Stimulated activated CD4-positive, alpha-beta T cell treated with anti-CD3 and anti-CD28 coated beads, Interleukin-15, amount 100 ng/mL, for 24 hours (primary cell): ENCODE measurements around the gene TPTE.
A peak's percentile ranks its signal among the peaks of the same experiment; 100 is the strongest.
"Not testable (repeated sequence)": the region's sequence is repeated elsewhere in the genome, so short reads cannot be mapped to it uniquely, and the experiment has no call there.

Source experiments
- DNase-seq: peaks from one replicate; pipeline ENCODE4 v3.0.0-alpha.2; 2020

TPTE gene

DNA sequence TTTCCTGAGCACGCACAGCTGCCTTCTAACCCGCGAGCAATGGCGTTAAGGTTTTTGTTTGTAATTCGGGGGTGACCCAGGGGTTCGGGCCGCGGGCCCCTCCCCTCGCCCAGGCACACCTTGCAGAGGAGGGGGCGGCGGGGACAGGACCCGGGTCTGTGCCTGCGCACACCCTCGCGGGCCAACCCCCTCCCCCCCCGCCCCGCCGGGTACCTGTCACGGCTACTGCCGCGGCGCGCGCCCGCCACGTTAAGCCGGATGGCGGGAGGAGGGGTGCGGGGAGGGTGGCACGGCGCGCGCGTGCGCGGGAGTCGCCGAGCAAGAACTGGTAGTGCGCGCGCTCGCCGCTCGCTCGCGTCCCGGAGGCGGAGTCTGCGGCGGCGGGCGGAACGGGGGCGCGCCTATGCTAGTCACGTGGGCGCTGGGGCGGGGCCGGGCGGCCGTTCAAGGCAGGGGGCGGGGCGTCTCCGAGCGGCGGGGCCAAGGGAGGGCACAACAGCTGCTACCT, at the start of gene TPTE:
TPTE (plus strand) TSS at position 493 of the 508 bp plus-strand sequence. CDS start 17,141 bp downstream, outside the sequence.
- DNase-seq: peak; percentile 1

DNA sequence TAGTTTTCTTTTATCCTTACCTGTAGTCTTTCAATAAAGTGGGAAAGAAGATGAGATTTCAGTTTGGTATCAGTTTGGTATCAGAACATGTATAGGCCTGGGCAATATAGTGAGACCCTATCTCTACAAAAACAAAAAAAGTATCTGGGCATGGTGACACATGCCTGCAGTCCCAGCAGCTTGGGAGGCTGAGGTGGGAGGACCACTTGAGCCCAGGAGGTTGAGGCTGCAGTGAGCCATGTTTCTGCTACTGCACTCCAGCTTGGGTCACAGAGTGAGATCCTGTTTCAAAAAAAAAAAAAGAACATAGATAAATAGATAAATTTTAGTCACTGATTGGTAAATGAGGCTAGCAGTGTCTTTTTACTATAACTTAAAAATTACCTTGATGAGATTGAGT, 49.4 kb upstream of the TPTE start:
- DNase-seq: not testable (repeated sequence)

- DNase-seq: not testable (repeated sequence)
Observed at GRCh38 chr21:10477794-10478193, 43.6 kb upstream of the TPTE start.

DNA sequence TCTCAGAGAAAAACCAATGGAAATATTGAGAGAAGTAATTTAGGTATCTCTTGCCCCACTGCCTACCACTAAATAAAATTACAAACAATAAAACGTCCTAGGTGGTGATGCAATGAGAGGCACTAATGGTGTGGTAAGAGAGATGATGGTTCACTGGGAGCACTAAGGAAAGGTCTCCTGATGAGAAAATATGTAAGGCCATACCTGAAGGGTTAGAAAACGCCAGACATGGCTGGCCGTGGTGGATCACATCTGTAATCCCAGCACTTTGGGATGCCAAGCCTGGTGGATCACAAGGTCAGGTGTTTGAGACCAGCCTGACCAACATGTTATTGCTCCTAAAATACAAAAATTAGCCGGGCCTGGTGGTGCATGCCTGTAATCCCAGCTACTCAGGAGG, 41.5 kb upstream of the TPTE start:
- DNase-seq: not testable (repeated sequence)

DNA sequence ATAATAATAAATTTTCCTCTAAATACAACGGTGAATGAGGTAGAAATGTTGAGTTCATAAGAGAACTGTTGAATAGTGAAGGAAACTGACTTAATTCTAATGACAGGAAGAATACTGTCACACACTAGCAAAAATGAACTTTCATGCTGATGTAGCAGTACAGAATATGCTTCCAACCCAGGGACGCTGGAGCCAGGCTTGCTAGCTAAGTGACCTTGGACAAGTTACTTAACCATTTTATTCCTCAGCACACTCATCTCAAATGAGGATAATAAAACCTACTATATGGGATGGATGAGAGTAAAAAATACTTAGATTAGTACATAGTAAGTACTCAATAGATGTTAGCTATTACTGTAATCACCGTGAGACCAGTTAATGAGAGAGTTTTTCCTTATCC, 36.5 kb upstream of the TPTE start:
- not testable (repeated sequence) for DNase-seq

- not testable (repeated sequence) for DNase-seq
Observed at GRCh38 chr21:10490453-10490852, 30.9 kb upstream of the TPTE start.

- no peak for DNase-seq
Observed at GRCh38 chr21:10511116-10511515, 10.3 kb upstream of the TPTE start.

GRCh38 chr21:10516889-10517288, 4.5 kb upstream of the TPTE start:
- not testable (repeated sequence) for DNase-seq

DNA sequence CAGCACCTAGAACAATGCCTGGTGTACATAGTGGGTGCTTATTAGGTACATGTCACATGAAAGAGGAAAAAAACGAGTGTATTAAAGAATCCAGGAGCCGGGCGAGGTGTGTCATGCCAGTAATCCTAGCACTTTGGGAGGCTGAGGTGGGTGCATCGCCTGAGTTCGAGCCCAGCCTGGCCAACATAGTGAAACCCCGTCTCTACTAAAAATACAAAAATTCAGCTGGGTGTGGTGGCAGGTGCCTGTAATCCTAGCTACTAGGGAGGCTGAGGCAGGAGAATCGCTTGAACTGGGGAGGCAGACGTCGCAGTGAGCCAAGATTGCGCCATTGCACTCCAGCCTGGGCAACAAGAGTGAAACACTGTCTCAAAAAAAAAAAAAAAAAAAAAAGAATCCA, 3.5 kb upstream of the TPTE start:
- DNase-seq: not testable (repeated sequence)

GRCh38 chr21:10521835-10522500, 585 bp downstream of the TPTE start:
- not testable (repeated sequence) for DNase-seq

GRCh38 chr21:10539956-10540355, 18.6 kb downstream of the TPTE start:
- DNase-seq: no peak

DNA sequence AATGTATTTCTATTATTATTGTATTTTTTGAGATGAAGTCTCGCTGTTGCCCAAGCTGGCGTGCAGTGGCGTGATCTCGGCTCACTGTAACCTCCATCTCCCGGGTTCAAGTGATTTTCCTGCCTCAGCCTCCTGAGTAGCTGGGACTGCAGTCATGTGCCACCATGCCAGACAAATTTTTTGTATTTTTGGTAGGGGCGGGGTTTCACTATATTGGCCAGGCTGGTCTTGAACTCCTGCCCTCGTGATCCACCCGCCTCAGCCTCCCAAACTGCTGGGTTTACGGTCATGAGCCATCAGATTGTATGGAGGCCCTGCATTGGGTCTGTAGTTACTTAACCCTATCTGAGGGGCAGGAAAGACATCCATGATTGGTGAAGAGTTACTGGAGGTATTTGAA, 23.0 kb downstream of the TPTE start:
- not testable (repeated sequence) for DNase-seq

DNA sequence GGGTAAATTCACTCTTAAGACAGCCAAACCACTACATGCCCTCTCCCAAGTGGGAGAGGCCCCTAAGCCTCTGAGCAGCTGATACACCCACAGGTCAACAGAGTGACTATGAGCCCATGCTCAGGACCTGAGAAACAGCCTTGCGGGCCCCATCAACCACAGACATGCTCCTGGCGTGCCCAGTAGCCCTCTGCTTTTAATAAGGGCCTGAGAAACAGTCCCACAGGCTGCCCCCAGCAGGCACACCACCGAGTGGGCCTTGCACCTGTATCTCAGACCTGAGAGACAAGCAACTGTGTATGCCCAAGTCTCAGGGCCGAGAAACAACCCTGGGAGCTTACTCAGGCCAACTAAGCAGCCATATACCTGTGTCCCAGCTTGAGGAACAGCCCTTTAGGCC, 26.5 kb downstream of the TPTE start:
- DNase-seq: not testable (repeated sequence)

GRCh38 chr21:10548331-10548954, 27.1 kb downstream of the TPTE start:
- not testable (repeated sequence) for DNase-seq

DNA sequence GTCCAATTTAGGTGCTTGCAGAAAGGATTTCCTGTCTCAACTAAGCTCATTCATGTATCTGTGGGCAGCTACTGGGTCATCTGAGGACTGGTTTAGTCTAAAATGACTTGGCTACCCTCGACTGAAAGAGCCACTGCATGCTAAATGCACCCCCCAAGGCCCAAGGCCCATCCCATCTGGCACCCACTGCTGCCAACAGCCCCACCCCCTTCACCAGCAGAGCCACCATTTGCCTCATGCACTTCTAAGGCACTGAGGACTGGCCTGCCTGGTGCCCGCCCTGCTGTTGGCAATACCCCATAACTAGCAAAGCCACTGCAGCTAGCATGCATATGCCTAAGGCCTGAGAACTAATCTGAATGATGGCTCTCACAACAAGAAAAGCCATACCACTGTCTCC, 49.4 kb downstream of the TPTE start:
- not testable (repeated sequence) for DNase-seq

DNA sequence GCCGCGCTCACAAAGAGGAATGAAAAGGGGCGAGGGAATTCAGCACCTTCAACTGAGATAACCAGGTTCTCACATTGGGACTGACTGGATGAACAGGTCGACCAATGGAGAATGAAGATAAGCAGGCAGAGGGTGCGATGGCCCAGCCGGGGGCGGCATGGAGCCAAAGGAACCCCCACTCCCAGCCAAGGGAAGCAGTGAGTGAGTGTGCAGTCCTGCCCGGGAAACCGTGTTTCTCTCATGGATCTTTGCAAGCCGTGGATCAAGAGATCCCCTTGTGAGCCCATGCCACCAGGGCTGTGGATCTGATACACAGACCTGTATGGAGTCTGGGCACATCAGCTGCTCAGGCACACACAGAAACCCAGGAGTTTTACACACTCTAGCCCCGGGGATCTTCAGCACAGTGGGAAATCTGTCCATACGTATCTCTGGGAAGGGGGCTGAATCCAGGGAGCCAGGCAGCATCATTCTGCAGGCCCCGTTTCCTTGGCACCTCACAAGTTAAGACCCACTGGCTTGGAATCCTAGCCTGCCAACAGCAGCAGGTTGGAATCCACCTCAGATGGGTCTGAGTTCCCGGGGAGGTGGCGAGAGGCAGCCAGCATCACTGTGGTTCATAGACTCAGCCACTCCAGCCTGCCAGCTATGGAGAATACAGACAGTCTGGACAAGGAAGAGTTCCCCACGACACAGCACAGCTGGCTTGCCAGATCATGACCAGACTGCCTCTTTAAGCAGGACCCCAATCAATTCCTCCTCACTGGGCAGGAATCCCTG, 53.3 kb downstream of the TPTE start:
- not testable (repeated sequence) for DNase-seq

GRCh38 chr21:10575311-10575667, 53.9 kb downstream of the TPTE start:
- DNase-seq: no peak

DNA sequence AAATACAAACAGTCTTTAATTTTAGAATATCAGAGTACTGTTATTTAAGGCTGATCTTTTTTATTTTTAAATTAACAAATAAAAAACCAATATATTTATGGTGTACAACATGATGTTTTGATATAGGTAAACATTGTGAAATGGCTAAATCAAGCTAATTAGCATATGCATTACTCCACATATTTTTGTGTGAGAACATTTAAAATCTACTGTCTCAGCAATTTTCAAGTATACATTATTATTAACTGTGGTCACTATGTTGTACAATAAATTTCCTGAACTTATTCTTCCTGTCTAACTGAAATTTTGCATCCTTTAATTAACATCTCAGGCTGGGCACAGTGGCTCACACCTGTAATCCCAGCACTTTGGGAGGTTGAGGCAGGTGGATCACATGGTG, 57.5 kb downstream of the TPTE start:
- not testable (repeated sequence) for DNase-seq

- DNase-seq: not testable (repeated sequence)
Observed at GRCh38 chr21:10589115-10589514, 67.7 kb downstream of the TPTE start.

DNA sequence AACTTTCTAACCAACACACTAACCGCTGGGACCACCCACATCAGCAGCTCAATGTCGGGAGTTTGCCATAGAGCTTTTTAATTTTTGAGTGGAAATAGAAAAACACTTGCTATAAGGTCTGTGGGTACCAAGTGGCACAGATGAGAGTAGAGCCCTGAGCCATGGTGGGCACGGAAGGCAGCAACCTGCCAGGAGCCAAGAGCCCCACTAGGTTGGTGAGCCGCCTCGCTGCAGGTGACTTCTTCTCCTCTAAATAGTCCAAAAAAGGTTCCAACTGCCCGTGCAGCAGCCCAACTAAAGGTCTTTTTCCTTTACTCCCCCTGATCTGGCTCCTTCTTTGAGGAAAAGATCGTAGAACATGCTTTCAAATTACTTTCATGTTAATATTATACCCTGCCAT, 85.7 kb downstream of the TPTE start:
- DNase-seq: not testable (repeated sequence)

DNA sequence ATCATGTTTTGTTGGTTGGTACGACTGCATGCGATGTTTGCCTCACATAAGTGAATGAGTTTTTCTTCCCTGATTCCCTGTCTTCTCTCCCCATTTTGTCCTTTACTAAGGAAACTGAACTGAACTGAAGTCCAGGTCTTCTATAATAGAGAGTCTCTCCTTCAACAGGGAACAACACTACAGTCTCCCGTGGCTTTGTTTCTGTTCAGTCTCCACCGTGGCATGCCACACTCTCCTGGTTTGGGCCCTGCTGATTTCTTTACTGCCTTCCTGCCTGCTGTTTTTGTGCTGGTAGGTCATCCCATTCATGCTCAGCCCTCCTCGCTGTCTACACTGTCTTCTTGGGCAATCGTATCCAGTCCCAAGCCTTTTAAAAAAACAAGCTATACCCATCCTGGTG, 92.9 kb downstream of the TPTE start:
- DNase-seq: not testable (repeated sequence)

GRCh38 chr21:10616061-10616460, 94.7 kb downstream of the TPTE start:
- not testable (repeated sequence) for DNase-seq

- DNase-seq: no peak
Observed at GRCh38 chr21:10616535-10616934, 95.2 kb downstream of the TPTE start.
